HS-5 (cell line): Measurements from ENCODE around the gene ACCSL.

ENCODE experiments used
- DNase-seq: peaks from one replicate; pipeline ENCODE4 v3.0.0-alpha.2; 2012; ENCODE audit warnings: low read depth

Gene ACCSL

DNA sequence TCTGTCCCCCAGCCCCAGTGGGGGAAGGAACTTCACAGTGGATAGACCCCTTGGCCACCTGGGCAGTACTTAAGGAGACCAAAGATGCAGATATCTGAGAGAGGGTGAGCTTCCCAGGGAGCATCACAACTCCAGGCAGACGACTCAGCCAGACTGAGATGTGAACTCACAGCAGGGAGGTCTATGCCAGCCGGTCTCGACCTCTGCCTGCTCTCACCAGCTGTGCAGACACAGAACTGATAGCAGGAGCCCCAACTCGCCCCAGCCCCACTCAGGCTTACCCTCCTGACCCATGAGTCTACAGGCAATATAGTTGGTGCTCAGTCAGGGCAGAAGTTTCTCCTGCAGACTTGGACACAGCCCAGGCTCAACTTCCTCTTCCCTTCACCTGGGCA, 29.7 kb upstream of the ACCSL start:
- DNase-seq = no peak

DNA sequence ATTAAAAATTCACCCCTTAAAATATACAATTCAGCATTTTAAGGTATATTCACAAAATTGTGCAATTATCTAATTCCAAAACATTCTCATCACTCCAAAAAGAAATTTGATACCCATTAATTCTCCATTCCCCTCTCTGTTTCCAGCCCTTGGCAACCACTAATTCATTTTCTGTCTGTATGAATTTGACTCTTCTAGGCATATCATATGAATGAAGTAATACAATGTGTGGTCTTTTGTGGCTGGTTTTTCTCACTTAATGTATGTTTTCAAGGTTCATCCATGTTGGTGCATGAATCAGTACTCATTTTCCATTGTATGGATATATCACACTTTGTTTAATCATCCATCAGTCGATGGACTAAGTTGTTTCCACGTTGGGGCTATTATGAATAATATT, 29.0 kb upstream of the ACCSL start:
- DNase-seq = no peak

DNA sequence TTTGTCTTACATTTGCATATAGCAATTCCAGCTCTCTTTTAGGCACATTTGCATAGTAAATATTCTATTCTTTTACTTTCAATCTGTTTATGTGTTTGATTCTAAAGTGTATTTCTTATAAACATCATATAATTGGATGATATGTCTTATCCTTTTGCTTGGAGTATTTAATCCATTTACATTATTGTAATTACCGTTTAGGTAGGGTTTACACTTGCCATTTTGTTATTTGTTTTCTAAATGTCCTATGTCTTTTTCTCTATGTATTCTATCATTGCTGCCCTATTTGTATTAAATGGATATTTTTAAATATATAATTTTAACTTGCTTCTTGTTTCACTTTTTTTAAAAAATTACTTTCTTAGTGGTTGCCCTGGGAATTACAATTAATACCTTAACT, 22.8 kb upstream of the ACCSL start:
- no peak for DNase-seq

DNA sequence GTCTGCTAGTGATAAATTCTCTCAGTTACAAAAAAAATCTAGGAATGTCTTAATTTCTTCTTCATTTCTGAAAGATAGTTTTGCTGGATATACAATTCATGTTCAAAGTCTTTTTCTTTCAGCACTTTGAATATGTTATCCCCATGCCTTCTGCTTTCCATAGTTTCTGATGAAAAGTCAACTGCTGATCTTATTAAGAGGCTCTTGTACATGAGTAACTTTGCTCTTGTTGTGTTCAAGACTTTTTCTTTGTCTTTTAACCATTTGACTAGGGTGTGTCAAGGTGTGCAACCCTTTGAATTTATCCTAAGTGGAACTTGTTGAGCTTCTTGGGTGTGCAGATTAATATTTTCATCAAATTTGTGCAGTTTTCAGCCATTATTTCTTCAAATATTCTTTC, 22.1 kb upstream of the ACCSL start:
- DNase-seq = no peak

- no peak for DNase-seq
These were observed 19.4 kb upstream of the ACCSL start for GRCh38 chr11:44028401-44028800.

DNA sequence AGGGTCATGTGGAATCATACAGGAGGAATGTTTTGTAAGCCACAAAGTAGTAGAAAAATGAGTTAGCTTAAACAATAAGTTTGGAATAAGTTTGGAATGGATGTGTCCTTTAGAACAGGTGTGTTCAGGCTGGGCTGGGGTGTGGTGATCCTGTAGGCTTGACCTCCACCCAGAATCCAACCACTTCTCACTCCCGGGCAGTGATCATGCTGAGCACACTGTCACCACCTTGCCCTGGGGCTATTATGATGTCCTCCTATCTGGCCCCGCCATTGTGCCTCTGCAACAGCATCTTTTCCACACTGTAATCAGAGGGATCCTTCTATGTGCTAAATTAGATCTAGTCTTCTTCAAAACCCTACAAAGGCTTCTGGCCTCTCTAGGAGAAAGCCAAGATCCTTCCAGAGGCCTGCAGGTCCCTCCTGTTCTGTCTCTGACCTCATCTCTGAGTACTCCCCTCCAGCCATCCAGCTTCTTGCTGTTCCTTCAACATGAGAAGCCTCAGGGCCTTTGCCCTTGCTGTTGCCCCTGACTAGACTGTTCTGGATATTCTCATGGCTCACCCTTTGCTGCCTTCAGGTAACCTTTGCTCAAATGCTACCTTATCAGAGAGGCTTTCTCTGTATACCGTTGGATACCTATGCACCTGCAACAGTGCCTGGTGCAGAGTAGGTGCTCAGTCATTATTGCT, 18.8 kb upstream of the ACCSL start:
- no peak for DNase-seq

DNA sequence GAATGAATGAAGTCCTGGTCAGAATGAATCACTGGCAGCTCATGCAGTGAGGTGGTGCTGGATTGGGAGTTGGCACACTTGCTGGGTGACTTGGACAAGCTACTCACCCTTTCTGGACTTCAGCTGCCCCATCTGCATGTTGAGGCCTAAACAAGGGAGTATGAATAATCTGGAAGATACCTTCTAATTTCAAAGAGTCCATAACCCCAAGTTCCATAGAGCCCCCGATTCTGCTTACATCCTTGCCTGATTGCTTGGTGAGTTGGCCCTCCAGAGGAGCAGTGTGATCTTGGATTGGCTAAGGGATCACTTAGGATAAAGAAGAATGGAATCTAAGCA, 18.3 kb upstream of the ACCSL start:
- DNase-seq = no peak

DNA sequence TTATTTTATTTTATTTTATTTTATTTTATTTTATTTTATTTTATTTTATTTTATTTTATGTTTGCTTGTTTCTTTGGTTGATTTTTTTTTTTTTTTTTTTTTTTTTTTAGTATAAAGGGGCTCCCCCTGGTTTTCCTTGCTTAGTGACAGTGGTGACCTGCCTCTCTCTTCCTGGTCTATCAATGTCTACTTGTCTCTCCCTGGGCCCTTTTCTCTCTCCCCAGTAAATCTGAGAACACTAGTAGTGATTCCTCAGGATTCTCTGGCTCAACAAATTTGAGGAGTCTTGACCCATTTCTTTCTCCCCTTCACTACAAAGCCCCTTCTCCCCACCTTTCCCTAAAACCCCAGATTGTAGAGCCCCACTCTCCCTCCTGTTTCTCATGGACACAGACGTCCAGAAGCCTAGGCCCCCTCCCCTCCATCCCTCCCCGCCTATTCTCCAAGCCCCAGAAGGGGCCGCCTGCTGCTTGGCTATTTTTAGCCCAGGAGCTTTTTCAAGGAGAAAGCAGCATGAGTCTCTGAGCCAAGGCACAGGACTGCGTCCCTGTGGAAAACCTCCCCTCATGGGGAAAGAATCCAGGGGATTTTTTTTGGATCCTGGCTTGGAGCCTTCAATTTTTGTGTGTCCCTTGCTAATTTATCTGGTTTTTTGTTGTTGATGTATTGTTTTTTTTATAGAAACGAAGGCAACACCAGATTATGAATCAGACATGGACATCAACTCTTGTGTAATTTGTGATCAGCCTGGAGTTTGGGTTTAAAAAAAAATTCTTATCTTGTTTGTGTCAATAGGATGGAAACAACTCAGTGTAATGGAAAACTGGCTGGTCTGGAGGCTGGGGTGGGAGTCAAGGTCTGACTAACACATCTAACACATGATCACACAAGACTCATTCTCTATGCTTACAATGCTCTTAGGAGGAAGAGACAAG, 17.5 kb upstream of the ACCSL start:
- no peak for DNase-seq

DNA sequence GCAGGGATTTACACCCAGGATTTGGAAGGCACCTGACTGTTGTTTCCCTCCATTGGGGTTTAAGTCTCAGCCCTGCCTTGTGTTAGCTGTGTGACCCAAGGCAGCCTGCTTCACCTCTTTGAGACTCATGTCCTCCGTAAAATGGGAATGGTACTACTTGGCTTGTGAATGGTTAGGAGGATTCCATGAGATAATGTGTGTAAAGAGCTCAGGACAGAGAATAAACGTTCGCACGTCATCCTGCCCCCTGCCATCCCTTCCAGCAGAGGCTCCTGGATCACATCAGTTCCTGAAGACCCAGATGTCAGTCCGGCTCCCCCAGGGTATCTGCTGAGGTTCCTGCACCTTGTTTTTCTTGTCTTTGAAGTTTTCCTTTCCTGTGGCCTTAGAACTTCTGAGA, 16.8 kb upstream of the ACCSL start:
- no peak for DNase-seq

DNA sequence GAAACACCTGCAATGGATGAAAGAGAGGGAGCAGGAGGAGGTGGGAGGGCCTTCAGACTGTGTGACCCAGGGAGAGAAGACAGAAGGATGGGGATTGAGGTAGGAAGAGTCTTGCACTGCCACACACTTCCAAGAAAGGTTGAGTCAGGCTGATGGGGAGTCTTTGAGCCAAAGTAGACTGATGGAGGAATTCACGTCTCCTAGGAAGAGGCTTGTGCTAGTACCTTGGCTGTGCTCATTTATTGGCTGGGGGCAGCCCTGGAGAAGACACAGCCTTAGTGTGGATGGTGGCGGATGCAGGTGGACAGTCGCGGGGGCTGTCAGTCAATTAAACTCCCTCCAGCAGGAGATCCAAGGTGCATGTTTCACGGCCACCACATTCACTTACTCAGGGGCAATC, 16.2 kb upstream of the ACCSL start:
- no peak for DNase-seq

DNA sequence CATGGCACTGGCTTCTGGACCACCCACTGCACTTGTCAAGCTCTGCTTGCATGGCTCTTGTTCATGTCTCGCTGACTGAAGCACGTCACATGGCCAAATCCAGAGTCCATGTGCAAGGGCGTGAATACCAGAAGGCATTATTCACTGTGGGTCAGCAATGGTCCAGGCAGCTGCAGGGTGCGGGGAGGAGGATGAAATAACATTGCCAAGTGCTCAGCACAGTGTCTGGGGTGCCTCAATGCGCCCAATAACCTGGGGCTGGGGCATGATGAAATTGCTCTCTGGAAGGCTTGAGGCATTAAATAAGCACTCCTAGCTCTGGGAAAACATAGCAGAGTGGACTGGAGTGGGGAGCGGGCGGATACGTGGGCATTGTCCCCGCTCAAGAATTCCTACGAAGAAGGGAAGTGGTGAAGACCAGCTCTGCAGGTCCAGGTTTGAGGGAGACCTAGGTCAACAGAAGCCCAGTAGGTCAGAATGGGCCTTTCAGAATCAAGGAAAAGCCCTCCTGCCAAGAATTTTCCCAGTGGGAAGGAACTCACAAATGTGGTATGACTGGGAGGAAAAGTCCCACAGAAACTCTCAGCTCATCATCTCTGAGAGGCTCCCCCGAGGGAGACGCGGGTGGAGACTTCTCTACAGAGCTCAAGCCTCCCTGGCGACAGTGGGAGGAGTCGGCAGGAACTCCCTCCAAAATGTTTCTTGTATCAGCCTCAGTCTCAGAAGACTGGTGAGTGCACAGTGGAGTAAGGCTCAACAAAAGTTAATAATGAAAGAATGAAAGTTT, 15.3 kb upstream of the ACCSL start:
- DNase-seq = no peak

DNA sequence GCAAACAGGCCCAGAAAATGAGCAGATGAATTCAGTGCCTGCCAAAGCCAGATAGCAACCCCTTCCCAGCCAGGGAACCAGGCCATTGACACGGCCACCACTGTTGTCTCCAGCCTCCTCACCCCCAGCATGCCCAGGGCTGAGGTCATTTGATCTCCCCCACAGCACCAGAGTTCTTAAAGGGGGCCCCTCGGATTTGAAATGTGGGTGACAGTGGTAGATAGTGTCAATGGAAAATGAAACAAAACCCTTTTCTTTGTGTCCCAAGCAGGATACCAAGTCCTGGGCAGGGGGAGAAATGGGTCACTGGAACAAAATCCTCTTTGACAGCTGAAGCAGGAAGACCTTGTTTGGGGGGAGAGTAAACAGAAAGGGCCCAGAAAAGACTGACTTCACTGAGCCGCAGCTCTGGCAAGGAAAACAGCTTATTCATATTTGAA, 14.3 kb upstream of the ACCSL start:
- no peak for DNase-seq

- DNase-seq = no peak
These were observed 13.9 kb upstream of the ACCSL start for GRCh38 chr11:44033856-44034255.

DNA sequence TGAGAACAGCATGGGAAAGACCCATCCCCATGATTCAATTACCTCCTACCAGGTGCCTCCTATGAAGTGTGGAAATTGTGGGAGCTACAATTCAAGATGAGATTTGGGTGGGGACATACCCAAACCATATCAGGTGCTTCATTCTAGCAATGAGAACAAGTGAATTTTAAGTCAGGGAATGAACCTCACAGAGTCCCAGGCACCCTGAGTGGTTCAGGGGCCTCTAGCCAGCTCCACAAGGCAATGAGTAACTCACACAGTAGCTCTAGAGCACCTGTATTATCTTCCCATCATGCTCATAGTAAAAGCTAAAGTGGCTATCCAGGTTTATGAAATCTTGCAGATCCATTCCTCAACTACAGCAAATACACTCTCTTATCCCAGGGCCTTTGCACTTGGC, 13.1 kb upstream of the ACCSL start:
- DNase-seq = no peak

DNA sequence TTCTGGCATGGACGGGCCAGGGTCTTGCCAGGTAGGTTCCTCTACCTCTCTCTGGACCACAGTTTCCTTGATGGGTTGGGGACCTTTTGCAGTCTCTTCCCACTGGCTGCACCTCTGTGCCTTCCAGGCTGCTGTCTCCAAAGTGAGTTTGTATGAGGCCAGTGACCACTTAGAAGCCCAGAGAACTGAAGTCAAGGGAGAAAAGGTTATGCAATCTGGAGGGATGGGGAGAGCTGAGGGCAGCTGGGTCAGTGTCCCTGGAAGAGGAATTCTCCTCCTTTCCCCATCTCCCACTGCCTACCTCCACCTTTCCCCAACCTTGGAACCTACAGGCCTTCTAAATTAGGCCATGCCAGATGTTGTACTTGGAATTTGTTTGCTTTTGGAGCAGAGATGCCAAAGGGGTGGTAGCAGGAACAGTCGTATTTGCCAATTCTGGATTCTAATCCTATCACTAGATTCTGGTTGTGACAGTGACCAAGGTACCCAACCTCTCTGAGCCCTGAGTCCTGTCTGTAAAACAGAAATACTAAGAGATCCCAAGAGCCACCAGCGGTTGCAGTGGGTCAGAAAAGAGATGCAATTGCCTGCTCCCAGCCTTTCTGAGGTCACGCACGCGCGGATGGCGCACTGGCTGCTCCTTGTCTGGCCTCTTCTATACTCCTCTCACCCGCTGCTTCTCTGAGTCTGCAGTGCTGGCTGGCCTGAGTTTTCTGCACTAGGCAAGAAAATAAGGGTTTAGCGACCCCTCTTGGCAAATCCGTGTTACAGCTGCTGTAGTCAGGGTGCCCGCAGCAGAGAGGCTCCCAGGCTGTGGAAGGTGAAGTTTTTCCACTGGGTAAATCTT, 10.7 kb upstream of the ACCSL start:
- DNase-seq = no peak

- no peak for DNase-seq
These were observed 10.2 kb upstream of the ACCSL start for GRCh38 chr11:44037658-44037998.

- DNase-seq = no peak
These were observed 4.6 kb upstream of the ACCSL start for GRCh38 chr11:44043157-44043556.

GRCh38 chr11:44046182-44046581, 1.6 kb upstream of the ACCSL start:
- no peak for DNase-seq

GRCh38 chr11:44047298-44047697, 483 bp upstream of the ACCSL start:
- DNase-seq = no peak

DNA sequence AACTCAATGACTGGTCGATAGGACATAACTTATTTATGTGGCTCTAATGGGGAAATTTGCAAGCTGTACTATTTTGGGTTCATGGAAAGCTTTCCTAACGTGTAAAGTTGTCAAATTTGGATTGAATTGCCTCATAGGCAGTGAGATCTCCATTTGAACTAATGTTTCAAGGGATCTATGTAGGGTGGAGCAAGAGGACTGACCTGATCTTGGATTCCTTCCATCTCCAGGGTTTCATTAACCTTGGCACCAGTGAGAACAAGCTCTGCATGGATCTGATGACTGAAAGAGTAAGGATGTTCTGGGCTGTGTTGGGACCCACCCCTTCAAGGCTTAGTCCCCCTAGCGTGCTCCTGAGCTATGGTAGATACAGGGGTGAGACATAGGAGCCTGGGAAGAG, 2.1 kb downstream of the ACCSL start:
- no peak for DNase-seq

GRCh38 chr11:44051171-44051570, 3.4 kb downstream of the ACCSL start:
- no peak for DNase-seq

- no peak for DNase-seq
These were observed 9.6 kb downstream of the ACCSL start for GRCh38 chr11:44057340-44057739.
